Measurements from ENCODE around the gene CENPX.

CENPX gene

GRCh38 chr17:82013772-82014321 is 8.8 kb downstream of the CENPX start:
- Histone ChIP-seq H3K4me1 (ENCODE audit: low read length) (0 out of 2 replicates have a peak, but pooled peaks cover 3% of the 10 kb centered on the region), H3K9ac (ENCODE audit: low read length) (no peak overlapping the region)

DNA sequence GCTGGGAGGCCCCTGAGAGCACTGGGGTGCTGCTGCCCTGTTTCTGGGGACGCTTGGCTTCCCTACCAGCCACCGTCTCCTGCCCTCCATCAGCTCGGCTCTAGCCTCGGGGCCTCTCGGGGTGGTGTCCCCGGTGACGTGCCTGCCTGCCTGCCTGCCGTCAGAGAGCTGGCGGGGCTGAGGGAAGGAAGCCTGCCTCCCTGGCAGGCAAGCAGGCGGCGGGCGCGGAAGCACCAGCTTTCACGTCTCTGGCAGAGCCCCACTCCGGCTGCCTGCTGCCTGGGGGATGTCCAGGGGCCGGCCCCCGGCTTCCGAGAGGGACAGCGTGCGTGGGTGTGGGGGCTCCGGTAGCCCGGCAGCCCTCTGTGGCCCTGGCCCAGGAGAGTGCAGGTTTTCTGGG is 9.3 kb downstream of the CENPX start:
- Histone ChIP-seq H3K27me3 (ENCODE audit: low read depth, low read length) (no peaks in the 10 kb centered on the region), H3K36me3 (replicated peaks; ENCODE audit: low read depth, low read length) (no peaks in the 10 kb centered on the region), H3K4me3 (ENCODE audit: low read length) (no peak overlapping the region), H3K79me2 (ENCODE audit: low read length) (no peaks in the 10 kb centered on the region), H3K4me2 (ENCODE audit: low read length) (no peak overlapping the region), H3K4me1 (ENCODE audit: low read length) (0 out of 2 replicates have a peak, but pooled peaks cover 3% of the 10 kb centered on the region), H4K20me1 (ENCODE audit: insufficient read depth, low read length) (no peaks in the 10 kb centered on the region), H3K9ac (ENCODE audit: low read length) (no peak overlapping the region), H3K27ac (ENCODE audit: low read length) (no peak overlapping the region), H2AFZ (ENCODE audit: low read depth, low read length) (no peak overlapping the region), H3K9me3 (ENCODE audit: insufficient read depth, low read length) (no peaks in the 10 kb centered on the region)
- TF ChIP-seq EZH2phosphoT487 (IDR thresholded peaks at IDR 0.05; ENCODE audit: low read depth), result no peak
- TF ChIP-seq CTCF (IDR thresholded peaks at IDR 0.05; ENCODE audit: low read depth, low read length), result no peak

More at GRCh38 chr17:82013772-82014321, 8.8 kb downstream of the CENPX start:
- Histone ChIP-seq H3K79me2 (ENCODE audit: low read length) (no peaks in the 10 kb centered on the region), H3K36me3 (replicated peaks; ENCODE audit: low read depth, low read length) (no peaks in the 10 kb centered on the region), H3K27me3 (ENCODE audit: low read depth, low read length) (no peaks in the 10 kb centered on the region), H2AFZ (ENCODE audit: low read depth, low read length) (no peak overlapping the region), H4K20me1 (ENCODE audit: insufficient read depth, low read length) (no peaks in the 10 kb centered on the region), H3K9me3 (ENCODE audit: insufficient read depth, low read length) (no peaks in the 10 kb centered on the region), H3K27ac (ENCODE audit: low read length) (no peak overlapping the region), H3K4me2 (ENCODE audit: low read length) (no peak overlapping the region), H3K4me3 (ENCODE audit: low read length) (no peak overlapping the region)
- TF ChIP-seq CTCF (IDR thresholded peaks at IDR 0.05; ENCODE audit: low read depth, low read length) (no peak), EZH2phosphoT487 (IDR thresholded peaks at IDR 0.05; ENCODE audit: low read depth) (no peak)

GRCh38 chr17:82012640-82013295 is 9.9 kb downstream of the CENPX start:
- Histone ChIP-seq H4K20me1 (ENCODE audit: insufficient read depth, low read length) (no peaks in the 10 kb centered on the region), H3K9ac (ENCODE audit: low read length) (no peak overlapping the region), H2AFZ (ENCODE audit: low read depth, low read length) (no peak overlapping the region), H3K79me2 (ENCODE audit: low read length) (no peaks in the 10 kb centered on the region), H3K4me2 (ENCODE audit: low read length) (no peak overlapping the region), H3K27me3 (ENCODE audit: low read depth, low read length) (no peaks in the 10 kb centered on the region), H3K9me3 (ENCODE audit: insufficient read depth, low read length) (no peaks in the 10 kb centered on the region), H3K4me3 (ENCODE audit: low read length) (no peak overlapping the region), H3K36me3 (replicated peaks; ENCODE audit: low read depth, low read length) (no peaks in the 10 kb centered on the region), H3K27ac (ENCODE audit: low read length) (no peak overlapping the region), H3K4me1 (ENCODE audit: low read length) (0 out of 2 replicates have a peak, but pooled peaks cover 3% of the 10 kb centered on the region)
- no peak for TF ChIP-seq CTCF (IDR thresholded peaks at IDR 0.05; ENCODE audit: low read depth, low read length)
- no peak for TF ChIP-seq EZH2phosphoT487 (IDR thresholded peaks at IDR 0.05; ENCODE audit: low read depth)

- no peak overlapping the region for H3K4me2 ChIP-seq (ENCODE audit: low read length)
- no peak overlapping the region for H3K27ac ChIP-seq (ENCODE audit: low read length)
Measured at GRCh38 chr17:82012261-82012639, 10.4 kb downstream of the CENPX start.

More at GRCh38 chr17:82012261-82012639, 10.4 kb downstream of the CENPX start:
- Histone ChIP-seq H3K4me3 (ENCODE audit: low read length) (no peak overlapping the region), H3K4me1 (ENCODE audit: low read length) (0 out of 2 replicates have a peak, but pooled peaks cover under 1% of the 10 kb centered on the region), H3K9ac (ENCODE audit: low read length) (no peak overlapping the region), H3K27me3 (ENCODE audit: low read depth, low read length) (no peaks in the 10 kb centered on the region), H3K36me3 (replicated peaks; ENCODE audit: low read depth, low read length) (no peaks in the 10 kb centered on the region), H4K20me1 (ENCODE audit: insufficient read depth, low read length) (no peaks in the 10 kb centered on the region), H2AFZ (ENCODE audit: low read depth, low read length) (no peak overlapping the region), H3K79me2 (ENCODE audit: low read length) (no peaks in the 10 kb centered on the region), H3K9me3 (ENCODE audit: insufficient read depth, low read length) (no peaks in the 10 kb centered on the region)
- TF ChIP-seq EZH2phosphoT487 (IDR thresholded peaks at IDR 0.05; ENCODE audit: low read depth), result no peak
- TF ChIP-seq CTCF (IDR thresholded peaks at IDR 0.05; ENCODE audit: low read depth, low read length), result no peak

Measured in OCI-LY3 (cell line).